ENCODE data around the gene CRYAA.
"Not testable (repeated sequence)": the region's sequence is repeated elsewhere in the genome, so short reads cannot be mapped to it uniquely, and the experiment has no call there.

DNA sequence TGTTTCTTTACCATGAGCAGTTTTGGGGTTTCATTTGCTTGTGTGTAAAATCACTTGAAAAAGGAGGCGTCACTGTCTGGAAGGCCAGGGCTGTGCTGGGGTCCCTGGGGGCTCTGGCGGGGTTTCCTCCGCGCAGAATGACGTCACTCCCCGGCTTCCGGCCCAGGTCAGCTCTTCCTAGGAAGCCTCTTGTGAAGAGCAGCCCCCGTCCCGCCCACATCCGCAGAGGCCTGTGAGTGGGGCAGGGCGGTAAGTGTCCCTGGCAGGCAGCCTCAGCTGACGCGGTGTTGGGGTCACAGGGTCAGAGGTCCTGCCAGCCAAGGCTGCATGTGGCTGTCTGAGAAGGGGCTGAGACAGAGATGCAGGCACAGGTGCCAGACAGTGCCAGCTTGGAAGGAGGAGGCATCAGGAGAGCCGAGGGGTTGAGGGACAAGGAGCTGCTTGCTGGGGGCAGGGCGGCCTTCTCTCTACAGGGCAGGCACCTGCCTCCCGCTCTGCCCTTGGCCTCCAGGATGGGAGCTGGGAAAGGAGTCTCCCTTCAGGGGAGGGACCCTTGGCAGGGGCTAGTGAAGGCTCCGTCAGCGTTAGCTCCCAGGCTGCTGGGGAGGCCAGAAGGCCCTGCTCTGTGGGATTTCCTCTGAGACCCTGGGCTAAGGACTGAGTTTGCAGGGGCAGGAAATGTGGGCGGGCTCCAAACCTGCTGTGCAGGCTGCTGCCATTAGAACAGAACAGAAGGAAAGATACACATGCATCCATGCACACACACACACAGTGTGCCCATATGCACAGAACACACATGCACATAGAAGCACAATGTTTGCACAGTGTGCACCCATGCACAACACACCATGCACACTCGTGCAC lies 8.5 kb downstream of the CRYAA start:
- not testable (repeated sequence) for TF ChIP-seq POLR2A, CTCF, POLR2AphosphoS5, EP300 (IDR thresholded peaks at IDR 0.05)

Measured in suprapubic skin (tissue), 4 donors.